Activated T-cell treated with anti-CD3 and anti-CD28 coated beads, Interleukin-2, amount 50 U/mL, for 24 hours (primary cell): Measurements from ENCODE around the gene PACRG.

Experiments used
- DNase-seq: peaks from one replicate; pipeline ENCODE4 v3.0.0-alpha.2; 2020
- H3K27ac Mint-ChIP-seq: 2 replicates; pipeline ENCODE4 v1.8.0; 2020; ENCODE audit warnings: mild to moderate bottlenecking, mixed read lengths
- H3K27me3 Mint-ChIP-seq: 2 replicates; pipeline ENCODE4 v1.8.0; 2020; ENCODE audit warnings: mixed read lengths
- H3K36me3 Mint-ChIP-seq: 2 replicates; pipeline ENCODE4 v1.8.0; 2020; ENCODE audit warnings: low read depth, mixed read lengths
- H3K4me1 Mint-ChIP-seq: 2 replicates; pipeline ENCODE4 v1.8.0; 2020; ENCODE audit warnings: low read depth, mixed read lengths
- H3K4me3 Mint-ChIP-seq: 2 replicates; pipeline ENCODE4 v1.8.0; 2020; ENCODE audit warnings: mild to moderate bottlenecking, moderate library complexity, mixed read lengths
- H3K9me3 Mint-ChIP-seq: 2 replicates; pipeline ENCODE4 v1.8.0; 2020; ENCODE audit warnings: mixed read lengths

Gene PACRG

DNA sequence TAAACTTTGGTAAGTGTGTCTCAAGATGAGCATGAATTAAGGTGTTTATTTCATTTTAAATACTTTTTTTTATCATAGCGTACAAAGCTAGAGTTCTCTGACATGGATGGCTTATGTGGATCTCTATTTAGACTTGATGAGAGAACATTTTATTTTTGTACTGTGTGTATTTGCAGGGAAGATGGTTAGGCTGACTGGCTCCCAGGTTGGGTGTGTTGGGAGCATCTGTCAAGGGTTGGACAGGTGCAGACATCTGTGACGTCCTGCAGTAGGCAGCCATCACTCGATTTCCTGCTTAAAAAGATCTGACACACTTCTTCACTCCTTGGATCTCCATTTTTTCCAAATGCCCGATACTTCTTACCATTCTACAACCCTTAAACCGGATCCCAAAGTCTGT, 464.8 kb downstream of the PACRG start:
- no peaks in the 10 kb centered on the region for H3K4me1 Mint-ChIP-seq
- no peak for DNase-seq
- no peak overlapping the region for H3K4me3 Mint-ChIP-seq
- H3K36me3 Mint-ChIP-seq = no peaks in the 10 kb centered on the region
- no peak overlapping the region for H3K27ac Mint-ChIP-seq
- peaks cover 4% of the 10 kb centered on the region for H3K27me3 Mint-ChIP-seq
- no peaks in the 10 kb centered on the region for H3K9me3 Mint-ChIP-seq

GRCh38 chr6:163193326-163193725, 465.6 kb downstream of the PACRG start:
- DNase-seq = no peak
- no peak overlapping the region for H3K4me3 Mint-ChIP-seq
- no peak overlapping the region for H3K27ac Mint-ChIP-seq
- peaks cover 4% of the 10 kb centered on the region for H3K27me3 Mint-ChIP-seq
- no peaks in the 10 kb centered on the region for H3K9me3 Mint-ChIP-seq
- H3K4me1 Mint-ChIP-seq = no peaks in the 10 kb centered on the region
- H3K36me3 Mint-ChIP-seq = no peaks in the 10 kb centered on the region

DNA sequence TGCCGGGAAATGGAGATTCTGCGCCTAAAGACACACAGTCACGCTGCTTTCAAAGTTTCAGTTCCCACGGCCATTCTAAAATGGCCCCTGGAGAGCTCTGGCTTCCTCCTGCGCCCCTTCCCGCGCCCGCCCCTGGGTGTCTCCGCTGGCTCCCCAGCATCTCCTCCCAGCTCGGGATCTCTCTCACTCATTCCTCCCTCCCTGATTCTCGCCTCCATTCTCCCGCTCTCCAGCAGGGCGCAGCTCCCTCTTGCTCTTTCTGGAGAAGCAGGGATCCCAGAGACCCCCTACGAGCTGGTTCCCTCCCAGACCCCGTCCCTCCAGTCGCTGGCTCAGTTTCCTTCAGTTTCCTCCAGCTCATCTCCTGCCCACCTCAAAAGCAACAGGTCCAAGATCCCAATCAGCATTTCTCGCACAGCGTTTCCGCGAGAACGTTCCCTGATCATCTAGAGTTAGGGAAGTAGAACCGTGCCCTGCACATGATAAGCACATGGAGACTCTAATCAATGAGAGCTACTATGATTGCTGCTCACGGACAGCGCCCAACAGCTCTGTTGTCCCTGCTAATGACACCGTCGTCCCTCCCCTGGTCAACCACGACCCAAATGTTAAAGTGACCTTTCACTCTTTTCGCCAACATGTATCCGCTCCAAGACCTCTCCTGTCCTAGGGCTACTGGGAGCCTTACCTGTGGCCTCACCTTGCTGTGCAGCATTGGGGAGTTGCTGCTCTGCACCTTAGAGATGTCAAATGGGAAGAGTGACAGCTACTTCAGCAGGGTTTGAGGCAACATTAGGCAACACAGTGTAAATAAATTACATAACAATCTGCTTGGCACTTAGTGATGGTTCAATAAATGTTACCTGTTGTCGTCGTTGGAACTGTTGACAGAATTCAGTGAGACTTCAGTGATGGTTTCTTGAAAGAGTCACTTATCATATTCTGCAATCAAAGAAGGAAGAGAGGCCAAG, 468.2 kb downstream of the PACRG start:
- Mint-ChIP-seq H3K4me1 (no peaks in the 10 kb centered on the region), H3K36me3 (no peaks in the 10 kb centered on the region), H3K27ac (no peak overlapping the region), H3K27me3 (peaks cover 4% of the 10 kb centered on the region), H3K9me3 (no peaks in the 10 kb centered on the region), H3K4me3 (no peak overlapping the region)
- no peak for DNase-seq

GRCh38 chr6:163197839-163198238, 470.1 kb downstream of the PACRG start:
- Mint-ChIP-seq H3K27ac (no peak overlapping the region), H3K36me3 (no peaks in the 10 kb centered on the region), H3K4me1 (no peaks in the 10 kb centered on the region), H3K9me3 (no peaks in the 10 kb centered on the region), H3K27me3 (peaks cover 13% of the 10 kb centered on the region), H3K4me3 (no peak overlapping the region)
- no peak for DNase-seq

DNA sequence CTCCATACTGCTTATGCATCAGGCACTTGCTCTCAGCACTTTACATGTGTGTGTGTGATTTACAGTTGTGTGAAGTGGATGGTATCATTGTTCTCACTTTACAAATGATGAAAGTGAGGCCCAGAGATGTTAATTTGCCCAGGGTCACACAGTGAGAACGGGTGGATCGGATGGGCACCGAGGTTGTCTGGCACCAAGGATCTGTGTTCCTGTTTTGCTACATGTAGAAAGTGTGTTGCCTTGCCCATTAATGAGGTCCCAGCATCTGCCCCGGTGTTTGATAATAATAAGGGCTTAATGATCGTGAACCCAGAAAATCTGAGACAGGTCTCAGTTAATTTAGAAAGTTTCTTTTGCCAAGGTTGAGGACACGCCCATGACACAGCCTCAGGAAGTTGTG, 470.6 kb downstream of the PACRG start:
- H3K4me1 Mint-ChIP-seq = no peaks in the 10 kb centered on the region
- no peak for DNase-seq
- no peaks in the 10 kb centered on the region for H3K9me3 Mint-ChIP-seq
- peaks cover 15% of the 10 kb centered on the region for H3K27me3 Mint-ChIP-seq
- H3K27ac Mint-ChIP-seq = no peak overlapping the region
- no peak overlapping the region for H3K4me3 Mint-ChIP-seq
- no peaks in the 10 kb centered on the region for H3K36me3 Mint-ChIP-seq

- H3K27ac Mint-ChIP-seq = no peak overlapping the region
- DNase-seq = no peak
- no peaks in the 10 kb centered on the region for H3K4me1 Mint-ChIP-seq
- peaks cover 19% of the 10 kb centered on the region for H3K27me3 Mint-ChIP-seq
- H3K9me3 Mint-ChIP-seq = no peaks in the 10 kb centered on the region
- H3K4me3 Mint-ChIP-seq = no peak overlapping the region
- H3K36me3 Mint-ChIP-seq = no peaks in the 10 kb centered on the region
Observed at GRCh38 chr6:163199371-163199770, 471.6 kb downstream of the PACRG start.

DNA sequence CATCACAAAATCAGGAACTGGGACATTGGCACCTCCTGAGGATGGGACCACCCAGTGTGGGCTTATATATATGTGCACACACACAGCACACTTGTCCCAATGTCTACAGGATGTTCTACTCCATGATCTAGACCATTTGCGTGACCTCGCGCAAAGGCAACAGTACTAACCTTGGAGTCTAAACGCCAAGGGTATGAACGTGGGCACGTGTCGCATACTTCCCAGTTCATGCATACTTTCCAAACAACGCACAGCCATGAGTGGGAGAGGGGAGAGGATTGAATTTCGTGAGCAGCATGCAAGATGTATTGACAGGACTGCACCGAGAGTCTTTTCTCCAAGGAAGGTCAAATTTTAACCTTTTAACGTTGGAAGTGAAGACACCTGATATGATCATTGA, 472.5 kb downstream of the PACRG start:
- Mint-ChIP-seq H3K4me3 (no peak overlapping the region), H3K27ac (no peak overlapping the region), H3K27me3 (peaks cover 19% of the 10 kb centered on the region), H3K4me1 (no peaks in the 10 kb centered on the region), H3K36me3 (no peaks in the 10 kb centered on the region), H3K9me3 (peaks cover under 1% of the 10 kb centered on the region)
- no peak for DNase-seq

DNA sequence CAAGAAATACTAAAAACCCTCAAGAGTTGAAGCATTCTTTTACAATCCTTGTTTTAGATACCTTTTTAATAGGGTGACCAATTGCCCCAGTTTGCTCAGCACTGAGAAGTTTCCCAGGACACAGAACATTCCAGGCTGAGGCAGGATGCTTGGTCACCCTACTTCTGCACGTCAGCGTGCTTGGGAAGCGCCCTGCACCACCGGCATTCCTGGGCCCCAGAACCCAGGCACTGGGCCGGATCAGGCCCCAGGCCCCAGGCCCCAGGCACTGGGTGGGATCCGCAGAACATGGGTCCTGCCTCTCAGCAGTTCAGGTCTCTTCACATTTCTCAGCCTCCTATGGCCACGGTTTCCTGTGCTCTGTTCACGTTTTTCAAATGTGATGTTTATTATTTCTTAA, 472.9 kb downstream of the PACRG start:
- no peak for DNase-seq
- Mint-ChIP-seq H3K4me1 (no peaks in the 10 kb centered on the region), H3K27me3 (peaks cover 19% of the 10 kb centered on the region), H3K9me3 (peaks cover 2% of the 10 kb centered on the region), H3K27ac (no peak overlapping the region), H3K4me3 (no peak overlapping the region), H3K36me3 (no peaks in the 10 kb centered on the region)

- H3K4me3 Mint-ChIP-seq = no peak overlapping the region
- H3K4me1 Mint-ChIP-seq = no peaks in the 10 kb centered on the region
- no peak for DNase-seq
- H3K27me3 Mint-ChIP-seq = peaks cover 19% of the 10 kb centered on the region
- no peaks in the 10 kb centered on the region for H3K36me3 Mint-ChIP-seq
- no peak overlapping the region for H3K27ac Mint-ChIP-seq
- H3K9me3 Mint-ChIP-seq = peaks cover 5% of the 10 kb centered on the region
Observed at GRCh38 chr6:163201855-163202254, 474.1 kb downstream of the PACRG start.

DNA sequence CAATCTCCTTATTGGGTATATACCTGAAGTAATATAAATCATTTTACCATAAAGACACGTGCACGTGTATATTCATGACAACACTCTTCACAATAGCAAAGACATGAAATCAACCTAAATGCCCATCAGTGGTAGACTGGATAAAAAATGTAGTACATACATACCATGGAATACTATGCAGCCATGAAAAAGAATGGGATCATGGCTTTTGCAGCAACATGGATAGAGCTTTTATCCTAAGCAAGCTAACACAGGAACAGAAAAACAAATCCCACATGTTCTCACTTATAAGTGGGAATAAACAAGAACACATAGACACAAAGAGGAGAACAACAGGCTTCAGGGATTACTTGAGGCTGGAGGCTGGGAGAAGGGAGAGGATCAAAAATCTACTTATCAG, 478.4 kb downstream of the PACRG start:
- H3K36me3 Mint-ChIP-seq = no peaks in the 10 kb centered on the region
- H3K4me1 Mint-ChIP-seq = no peaks in the 10 kb centered on the region
- H3K27ac Mint-ChIP-seq = no peak overlapping the region

GRCh38 chr6:163207431-163208383, 479.9 kb downstream of the PACRG start:
- Mint-ChIP-seq H3K27me3 (peaks cover 8% of the 10 kb centered on the region), H3K36me3 (no peaks in the 10 kb centered on the region), H3K4me3 (no peak overlapping the region), H3K27ac (no peak overlapping the region), H3K4me1 (no peaks in the 10 kb centered on the region), H3K9me3 (peaks cover 13% of the 10 kb centered on the region)
- no peak for DNase-seq

More for the DNA sequence above, 478.4 kb downstream of the PACRG start:
- peaks cover 5% of the 10 kb centered on the region for H3K9me3 Mint-ChIP-seq
- H3K4me3 Mint-ChIP-seq = no peak overlapping the region
- DNase-seq = no peak
- H3K27me3 Mint-ChIP-seq = peaks cover 19% of the 10 kb centered on the region

GRCh38 chr6:163209005-163209404, 481.2 kb downstream of the PACRG start:
- no peaks in the 10 kb centered on the region for H3K27me3 Mint-ChIP-seq
- H3K27ac Mint-ChIP-seq = no peak overlapping the region
- H3K4me1 Mint-ChIP-seq = no peaks in the 10 kb centered on the region
- no peaks in the 10 kb centered on the region for H3K36me3 Mint-ChIP-seq
- peaks cover 13% of the 10 kb centered on the region for H3K9me3 Mint-ChIP-seq
- DNase-seq = no peak
- H3K4me3 Mint-ChIP-seq = no peak overlapping the region

DNA sequence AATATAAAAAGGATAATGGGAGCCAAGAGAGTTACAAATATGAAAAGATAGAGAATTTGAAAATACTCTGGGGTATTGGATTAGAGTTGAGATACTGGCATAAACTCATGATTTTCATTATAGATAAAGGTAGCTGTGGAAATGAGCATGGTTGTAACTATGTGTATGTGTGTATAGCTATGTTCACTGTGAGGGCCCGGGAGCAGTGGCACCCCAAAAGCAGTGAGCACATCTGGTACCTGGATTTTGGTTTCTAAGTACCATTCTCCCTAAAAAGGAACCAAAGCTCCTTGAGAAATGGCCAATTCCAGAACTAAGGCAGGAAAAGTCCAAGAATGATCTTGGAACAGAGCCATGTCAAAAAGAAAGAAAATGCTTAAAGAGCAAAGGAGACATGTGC, 484.3 kb downstream of the PACRG start:
- no peak overlapping the region for H3K4me3 Mint-ChIP-seq
- H3K27me3 Mint-ChIP-seq = peaks cover 9% of the 10 kb centered on the region
- H3K27ac Mint-ChIP-seq = no peak overlapping the region
- no peaks in the 10 kb centered on the region for H3K36me3 Mint-ChIP-seq
- DNase-seq = no peak
- H3K4me1 Mint-ChIP-seq = no peaks in the 10 kb centered on the region
- H3K9me3 Mint-ChIP-seq = peaks cover 8% of the 10 kb centered on the region

- no peak for DNase-seq
- Mint-ChIP-seq H3K4me1 (no peaks in the 10 kb centered on the region), H3K36me3 (no peaks in the 10 kb centered on the region), H3K9me3 (peaks cover 8% of the 10 kb centered on the region), H3K27me3 (peaks cover 15% of the 10 kb centered on the region), H3K27ac (no peak overlapping the region), H3K4me3 (no peak overlapping the region)
Observed at GRCh38 chr6:163214259-163214658, 486.5 kb downstream of the PACRG start.
